Natural killer cell (primary cell): ENCODE results near the gene CHST2. TPM values are rescaled to one million over a fixed set of nuclear protein-coding genes. Genes with fewer than 3 reads are reported as not detected.

Experiments
- ATAC-seq, 3 donors: fragments of 150-1000 bp in 2 of 3; fragments of 200-7000 bp in 1 of 3; cut with Tn5 transposase; 1 replicate in 1 of 3; 2 replicates in 2 of 3; pipeline ENCODE4 v1.10.0; 2021; ENCODE audit warnings: mild to moderate bottlenecking in 2 of 3, moderate library complexity in 2 of 3
- DNase-seq, 2 donors: peaks; one replicate each; pipeline versions ENCODE4 v3.0.0 to v3.0.0-alpha.2; 2013 to 2021; ENCODE audit warnings: mixed read lengths in 1 of 2
- H3K27ac ChIP-seq: one replicate; pipeline ENCODE4 v1.5.1; 2013; ENCODE audit warnings: mild to moderate bottlenecking, low read length
- H3K27me3 ChIP-seq: one replicate; pipeline ENCODE4 v1.6.1; 2013; ENCODE audit warnings: low read length; ENCODE audit not compliant: control insufficient read depth, insufficient read depth
- H3K36me3 ChIP-seq: one replicate; pipeline ENCODE4 v1.6.1; 2013; ENCODE audit warnings: low read length; ENCODE audit not compliant: control insufficient read depth, insufficient read depth
- H3K4me1 ChIP-seq: one replicate; pipeline ENCODE4 v1.6.1; 2013; ENCODE audit warnings: low read length; ENCODE audit not compliant: control insufficient read depth, insufficient read depth
- H3K4me3 ChIP-seq: one replicate; pipeline ENCODE4 v1.5.1; 2013; ENCODE audit warnings: low read length
- H3K9me3 ChIP-seq: one replicate; pipeline ENCODE4 v1.6.1; 2013; ENCODE audit warnings: low read length; ENCODE audit not compliant: control insufficient read depth, insufficient read depth
- H3K27ac Mint-ChIP-seq, 2 donors: one replicate each; pipeline ENCODE4 v1.8.0; 2022; ENCODE audit warnings: mild to moderate bottlenecking in 2 of 2, mixed read lengths in 2 of 2, moderate library complexity in 1 of 2
- H3K27me3 Mint-ChIP-seq, 2 donors: one replicate each; pipeline ENCODE4 v1.8.0; 2022; ENCODE audit warnings: low read depth in 2 of 2, mixed read lengths in 2 of 2
- H3K36me3 Mint-ChIP-seq: one replicate; pipeline ENCODE4 v1.8.0; 2022; ENCODE audit warnings: mixed read lengths
- H3K4me1 Mint-ChIP-seq, 2 donors: one replicate each; pipeline ENCODE4 v1.8.0; 2022; ENCODE audit warnings: mixed read lengths in 2 of 2
- H3K4me3 Mint-ChIP-seq: one replicate; pipeline ENCODE4 v1.8.0; 2022; ENCODE audit warnings: mild to moderate bottlenecking, moderate library complexity, mixed read lengths
- H3K9me3 Mint-ChIP-seq, 2 donors: one replicate each; pipeline ENCODE4 v1.8.0; 2022; ENCODE audit warnings: mixed read lengths in 2 of 2
- CTCF ChIP-seq: fragments of 200-600 bp; IDR thresholded peaks from one replicate; pipeline ENCODE4 v1.8.0; 2022; ENCODE audit warnings: antibody characterized with exemption
- WGBS: methylation state at CpG from one replicate; pipeline ENCODE4 v1.1.7; 2013; ENCODE audit warnings: missing lambda C conversion rate; ENCODE audit not compliant: insufficient coverage; 5-methylcytosine and 5-hydroxymethylcytosine counted together
- intact Hi-C: fragments of 100-400 bp; cut with micrococcal nuclease; formaldehyde crosslinking; loops from one replicate; pipeline ENCODE4 v1.14.2; 2022
- total RNA-seq, 4 donors: library from RNA; stranded (reverse); fragments of 120-200 nt in 1 of 4; gene quantifications; one replicate each; pipeline versions ENCODE4 v1.2.3 to v1.2.4, GENCODE V29; 2013 to 2022

The CHST2 gene
- total RNA-seq, 3 donors from 2014 or later (not counting 1 experiment from before 2014, with no cell fraction given): 74.6 to 113 (median 95.4) TPM

DNA sequence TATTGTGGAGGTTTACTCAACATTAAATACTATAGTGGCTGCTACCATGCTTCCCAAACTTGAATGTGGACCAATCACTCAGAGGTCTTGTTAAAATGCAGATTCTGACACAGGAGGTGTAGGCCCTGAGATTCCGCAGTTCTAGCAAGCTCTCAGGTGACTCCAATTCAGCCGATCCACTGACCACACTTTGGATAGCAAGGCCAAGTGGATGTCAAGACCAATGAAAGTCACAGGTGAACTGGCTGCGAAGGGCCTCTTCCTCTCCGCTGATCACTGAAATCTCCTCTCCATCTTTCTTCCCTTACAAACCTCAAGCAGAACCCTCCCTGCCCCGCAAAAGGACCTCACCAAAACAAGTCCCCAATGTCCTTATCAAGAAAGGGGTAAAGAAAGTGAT lies 9.2 kb upstream of the CHST2 start:
- H3K36me3 Mint-ChIP-seq: peaks cover 15% of the 10 kb centered on the region
- DNase-seq: no peak
- H3K27ac Mint-ChIP-seq: no peak overlapping the region
- peaks cover 4% of the 10 kb centered on the region for H3K9me3 ChIP-seq
- WGBS: over 99% methylated on average over 5 of the region's 5 CpGs
- no peaks in the 10 kb centered on the region for H3K4me1 Mint-ChIP-seq
- no peak overlapping the region for H3K4me3 Mint-ChIP-seq
- peaks cover 0 to 2% of the 10 kb centered on the region in 2 donors for H3K9me3 Mint-ChIP-seq
- intact Hi-C loops: no loop called here
- H3K27me3 Mint-ChIP-seq: peaks cover 0 to 6% of the 10 kb centered on the region in 2 donors
- ATAC-seq: no peak
- TF ChIP-seq CTCF: no peak
- no peak overlapping the region for H3K4me3 ChIP-seq
- no peaks in the 10 kb centered on the region for H3K36me3 ChIP-seq
- no peaks in the 10 kb centered on the region for H3K27me3 ChIP-seq
- no peak overlapping the region for H3K27ac ChIP-seq
- H3K4me1 ChIP-seq: no peaks in the 10 kb centered on the region

DNA sequence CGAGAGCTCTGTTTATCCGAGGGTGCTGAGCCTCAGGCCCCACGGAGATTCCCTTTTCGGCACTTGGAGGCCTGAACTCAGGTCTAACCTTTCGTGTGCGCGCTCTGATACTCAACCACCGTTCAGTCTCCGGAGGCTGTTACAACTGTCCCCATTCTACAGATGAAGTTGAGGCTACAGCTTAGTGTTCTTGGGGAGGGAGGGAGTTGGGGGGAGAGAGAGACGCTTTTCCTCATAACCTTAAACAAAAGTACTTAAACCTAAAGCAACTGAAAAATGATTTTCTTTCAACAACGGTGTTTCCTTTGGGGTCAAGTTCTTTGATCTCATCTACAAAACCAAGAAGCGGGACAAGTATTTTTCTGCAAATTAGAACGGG lies 952 bp upstream of the CHST2 start:
- no peaks in the 10 kb centered on the region for H3K27me3 ChIP-seq
- ATAC-seq (no peak), DNase-seq (no peak)
- Mint-ChIP-seq H3K27me3 (no peaks in the 10 kb centered on the region), H3K9me3 (no peaks in the 10 kb centered on the region), H3K4me3 (peak overlapping the region; percentile 93), H3K4me1 (peaks cover 31 to 39% of the 10 kb centered on the region in 2 donors), H3K36me3 (no peaks in the 10 kb centered on the region), H3K27ac (peak overlapping the region; percentile 89 to 91)
- H3K4me1 ChIP-seq: peaks cover 31% of the 10 kb centered on the region
- peak overlapping the region; percentile 94 for H3K4me3 ChIP-seq
- TF ChIP-seq CTCF: no peak
- 50% methylated on average over 12 of the region's 13 CpGs for WGBS
- peak overlapping the region; percentile 79 for H3K27ac ChIP-seq
- intact Hi-C loops: no loop called here
- peaks cover 12% of the 10 kb centered on the region for H3K36me3 ChIP-seq
- peaks cover 3% of the 10 kb centered on the region for H3K9me3 ChIP-seq

GRCh38 chr3:143119974-143120715 lies 574 bp downstream of the CHST2 start:
- Mint-ChIP-seq H3K27me3 (no peaks in the 10 kb centered on the region), H3K4me1 (peaks cover 43 to 51% of the 10 kb centered on the region in 2 donors), H3K4me3 (peak overlapping the region; percentile 93), H3K9me3 (no peaks in the 10 kb centered on the region), H3K27ac (peak overlapping the region; percentile 89 to 91), H3K36me3 (no peaks in the 10 kb centered on the region)
- DNase-seq (peak; percentile 55 to 60), ATAC-seq (peak; percentile 9 to 14 (median 10))
- WGBS: under 1% methylated on average over 85 of the region's 85 CpGs
- peak overlapping the region; percentile 80 for H3K4me3 ChIP-seq
- peaks cover 34% of the 10 kb centered on the region for H3K4me1 ChIP-seq
- peak overlapping the region; percentile 82 for H3K27ac ChIP-seq
- peaks cover 3% of the 10 kb centered on the region for H3K9me3 ChIP-seq
- intact Hi-C loops: loop anchor here (2.0 to 5.0 kb wide), 4 partner anchors 161 to 852 kb away; partner anchors contain the start of gene DIPK2A
- H3K36me3 ChIP-seq: peaks cover 12% of the 10 kb centered on the region
- no peak for TF ChIP-seq CTCF
- H3K27me3 ChIP-seq: no peaks in the 10 kb centered on the region
